GM13976 (cell line): ENCODE measurements around the gene ITGB5.

Source experiments
- DNase-seq: peaks from one replicate; pipeline ENCODE4 v3.0.0; 2012; ENCODE audit warnings: low spot score
- CTCF ChIP-seq: IDR thresholded peaks from 2 replicates; pipeline ENCODE4 v1.5.1; 2012; ENCODE audit warnings: borderline replicate concordance, mild to moderate bottlenecking; ENCODE audit not compliant: insufficient read depth; ENCODE audit errors: extremely low read depth, missing control alignments, control extremely low read depth
- in situ Hi-C: fragments of 300-500 bp; cut with MboI; formaldehyde crosslinking; loops from one replicate; pipeline ENCODE4 v1.12.0; 2022; ENCODE audit warnings: low sequenced_read_pairs, mixed read lengths, inconsistent platforms; ENCODE audit not compliant: unreplicated experiment

ITGB5 gene

GRCh38 chr3:124867511-124867910, 19.7 kb downstream of the ITGB5 start:
- in situ Hi-C loops: no loop called here

GRCh38 chr3:124862006-124862405, 25.2 kb downstream of the ITGB5 start:
- in situ Hi-C loops: no loop called here
- DNase-seq: no peak
- no peak for TF ChIP-seq CTCF

More at GRCh38 chr3:124867511-124867910, 19.7 kb downstream of the ITGB5 start:
- no peak for TF ChIP-seq CTCF
- no peak for DNase-seq

GRCh38 chr3:124861041-124861440, 26.1 kb downstream of the ITGB5 start:
- in situ Hi-C loops: no loop called here
- no peak for DNase-seq
- no peak for TF ChIP-seq CTCF

GRCh38 chr3:124860599-124860998, 26.6 kb downstream of the ITGB5 start:
- in situ Hi-C loops: no loop called here
- DNase-seq: no peak
- no peak for TF ChIP-seq CTCF

GRCh38 chr3:124859025-124859424, 28.1 kb downstream of the ITGB5 start:
- TF ChIP-seq CTCF: no peak
- in situ Hi-C loops: no loop called here
- no peak for DNase-seq

- no peak for DNase-seq
- TF ChIP-seq CTCF: no peak
- in situ Hi-C loops: no loop called here
Observed at GRCh38 chr3:124858275-124858674, 28.9 kb downstream of the ITGB5 start.

GRCh38 chr3:124856677-124857076, 30.5 kb downstream of the ITGB5 start:
- no peak for DNase-seq
- no peak for TF ChIP-seq CTCF
- in situ Hi-C loops: no loop called here
